A549 (cell line): ENCODE measurements around the gene SHKBP1. TPM values are rescaled to one million over a fixed set of nuclear protein-coding genes. Genes with fewer than 3 reads are reported as not detected.

ENCODE experiments used
- ATAC-seq, 2 experiments: fragments of 200-7000 bp in 1 of 2; fragments of >200 bp in 1 of 2; cut with Nextera tagmentation in 1 of 2; cut with Tn5 transposase in 1 of 2; 3 replicates each; pipeline versions ENCODE4 v1.8.0 to v1.9.1; 2018 to 2020; ENCODE audit warnings: mild to moderate bottlenecking in 1 of 2, moderate library complexity in 1 of 2
- CTCF ChIA-PET: fragments of 300-600 bp; sonication (Branson Sonifier 250); formaldehyde crosslinking; extraction: SDS; loops from one replicate; lab custom pipeline; 2021; ENCODE audit warnings: antibody characterized with exemption, inconsistent platforms; lab: Yijun Ruan, JAX
- POLR2A ChIA-PET: fragments of 350-600 bp; formaldehyde crosslinking; extraction: SDS; loops from one replicate; lab custom pipeline; 2021; ENCODE audit warnings: antibody characterized with exemption, inconsistent platforms; lab: Yijun Ruan, JAX
- DNase-seq, 2 experiments: peaks; one replicate each; pipeline versions ENCODE4 v3.0.0 to v3.0.0-alpha.2; 2011 to 2016; ENCODE audit warnings: low read depth in 1 of 2, low spot score in 1 of 2
- FAIRE-seq: peaks from 2 replicates; lab custom pipeline; 2011; peaks lifted over from hg19 to GRCh38; lab: Jason Lieb, UNC
- H3K27ac ChIP-seq, 2 experiments: fragments of >200 bp; sonication (Bioruptor Twin); formaldehyde crosslinking; 3 replicates each; pipeline ENCODE4 v1.5.1; 2016 to 2017
- H3K4me1 ChIP-seq: fragments of >200 bp; sonication (Bioruptor Twin); formaldehyde crosslinking; 3 replicates; pipeline ENCODE4 v1.6.1; 2016
- H3K4me2 ChIP-seq: fragments of >200 bp; sonication (Bioruptor Twin); formaldehyde crosslinking; 3 replicates; pipeline ENCODE4 v1.6.1; 2016
- H3K4me3 ChIP-seq: fragments of >200 bp; sonication (Bioruptor Twin); formaldehyde crosslinking; 3 replicates; pipeline ENCODE4 v1.5.1; 2016
- H3K9me3 ChIP-seq: fragments of >200 bp; sonication (Bioruptor Twin); formaldehyde crosslinking; 3 replicates; pipeline ENCODE4 v1.6.1; 2016
- ESRRA ChIP-seq: fragments of 150-350 bp; IDR thresholded peaks from 2 replicates; pipeline ENCODE4 v1.6.1; 2014; ENCODE audit warnings: mild to moderate bottlenecking, low read length, borderline replicate concordance
- FOSB ChIP-seq: fragments of 250-450 bp; sonication (Bioruptor Pico); IDR thresholded peaks from 2 replicates; pipeline ENCODE4 v1.5.0; 2020; ENCODE audit warnings: mild to moderate bottlenecking, moderate library complexity
- JUN ChIP-seq, 2 experiments: fragments of >200 bp; sonication (Bioruptor Twin); formaldehyde crosslinking; IDR thresholded peaks; 2 replicates in 1 of 2; 3 replicates in 1 of 2; pipeline ENCODE4 v1.6.1; 2016 to 2017
- JUNB ChIP-seq: fragments of >200 bp; sonication (Bioruptor Twin); formaldehyde crosslinking; IDR thresholded peaks from 2 replicates; pipeline ENCODE4 v1.6.1; 2016
- MYC ChIP-seq: IDR thresholded peaks from 2 replicates; pipeline ENCODE4 v1.6.1; 2012; ENCODE audit warnings: mild to moderate bottlenecking, inconsistent platforms, low read length, improper control_type of control experiment, borderline replicate concordance
- PHF8 ChIP-seq: fragments of 200-600 bp; sonication (generic); IDR thresholded peaks from 2 replicates; pipeline ENCODE4 v1.6.1; 2016; ENCODE audit warnings: low read depth, mild to moderate bottlenecking, antibody characterized with exemption, moderate library complexity, borderline replicate concordance
- POLR2A ChIP-seq: IDR thresholded peaks from 2 replicates; pipeline ENCODE4 v1.6.1; 2012; ENCODE audit warnings: mild to moderate bottlenecking, low read length
- RAD21 ChIP-seq, 2 experiments: fragments of >200 bp in 1 of 2; sonication (Bioruptor Twin) in 1 of 2; formaldehyde crosslinking in 1 of 2; IDR thresholded peaks in 1 of 2; conservative IDR thresholded peaks in 1 of 2; 2 replicates in 1 of 2; 3 replicates in 1 of 2; pipeline ENCODE4 v1.6.1; 2012 to 2018; ENCODE audit warnings: inconsistent platforms in 1 of 2
- WGBS: methylation state at CpG from one replicate; pipeline ENCODE4 v1.1.6; 2017; ENCODE audit errors: missing lambda C conversion rate; 5-methylcytosine and 5-hydroxymethylcytosine counted together
- polyA plus RNA-seq, 4 experiments: library from polyadenylated mRNA; depleted of rRNA in 3 of 4; stranded (reverse); fragments of >200 nt; fragmentation: RNase III in 1 of 4; extraction: RNeasy Plus Mini Kit Qiagen cat#74134 plus additional on column Dnase treatment in 1 of 4; gene quantifications; 2 replicates in 3 of 4; 3 replicates in 1 of 4; pipeline ENCODE4 v1.2.3, GENCODE V29; 2011 to 2017
- TF ChIP-seq, protein P1 (sequence below): fragments of 450-650 bp; IDR thresholded peaks from 2 replicates; pipeline ENCODE4 v1.6.1; 2014; ENCODE audit warnings: antibody characterized with exemption
- TF ChIP-seq, protein P2 (sequence below): fragments of >200 bp; sonication (Bioruptor Twin); formaldehyde crosslinking; IDR thresholded peaks from 2 replicates; pipeline ENCODE4 v1.6.1; 2016
- TF ChIP-seq, protein P3 (sequence below): fragments of >200 bp; sonication (Bioruptor Twin); formaldehyde crosslinking; IDR thresholded peaks from 3 replicates; pipeline ENCODE4 v1.5.1; 2016

Gene SHKBP1
- polyA plus RNA-seq, 2 of the 4 experiments (the other 2 are of a cell fraction) = 75.2 to 123 TPM

DNA sequence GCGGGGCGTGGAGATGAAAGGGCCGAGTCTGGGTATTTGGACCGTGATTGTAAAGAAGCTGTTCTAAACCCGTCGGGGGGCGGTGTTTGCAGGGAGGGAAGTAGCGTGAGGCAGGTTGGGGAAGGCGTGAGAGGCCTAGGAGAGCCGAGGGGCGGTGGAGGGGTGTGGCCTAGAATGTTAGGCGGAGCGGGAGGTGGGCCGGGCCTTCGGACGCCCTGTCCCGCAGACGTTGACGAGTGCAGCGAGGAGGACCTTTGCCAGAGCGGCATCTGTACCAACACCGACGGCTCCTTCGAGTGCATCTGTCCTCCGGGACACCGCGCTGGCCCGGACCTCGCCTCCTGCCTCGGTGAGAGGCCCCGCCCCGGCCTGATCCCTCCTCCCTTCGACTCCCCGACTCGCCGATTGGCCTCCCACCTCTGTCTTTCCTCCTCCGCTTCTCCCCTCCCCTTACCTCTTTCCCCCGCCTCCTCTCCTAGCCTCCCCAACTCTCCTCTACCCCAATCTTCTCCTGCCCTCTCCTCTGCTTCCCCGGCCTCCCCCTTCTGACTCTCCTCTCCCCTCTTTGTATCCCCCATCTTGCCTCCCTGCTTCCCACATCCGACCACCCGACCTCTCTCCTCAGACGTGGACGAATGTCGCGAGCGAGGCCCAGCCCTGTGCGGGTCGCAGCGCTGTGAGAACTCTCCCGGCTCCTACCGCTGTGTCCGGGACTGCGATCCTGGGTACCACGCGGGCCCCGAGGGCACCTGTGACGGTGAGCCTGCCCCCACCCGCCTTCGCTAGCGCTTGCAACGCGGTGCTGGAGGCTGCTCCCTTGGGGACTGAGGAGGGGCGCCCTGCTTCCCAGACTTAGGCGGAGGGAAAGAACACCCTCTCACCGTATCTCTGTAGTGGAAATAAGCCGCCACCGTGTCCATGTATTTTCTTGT lies 37.3 kb downstream of the SHKBP1 start:
- H3K4me3 ChIP-seq = peak overlapping the region; percentile 44
- FAIRE-seq = no peak

DNA sequence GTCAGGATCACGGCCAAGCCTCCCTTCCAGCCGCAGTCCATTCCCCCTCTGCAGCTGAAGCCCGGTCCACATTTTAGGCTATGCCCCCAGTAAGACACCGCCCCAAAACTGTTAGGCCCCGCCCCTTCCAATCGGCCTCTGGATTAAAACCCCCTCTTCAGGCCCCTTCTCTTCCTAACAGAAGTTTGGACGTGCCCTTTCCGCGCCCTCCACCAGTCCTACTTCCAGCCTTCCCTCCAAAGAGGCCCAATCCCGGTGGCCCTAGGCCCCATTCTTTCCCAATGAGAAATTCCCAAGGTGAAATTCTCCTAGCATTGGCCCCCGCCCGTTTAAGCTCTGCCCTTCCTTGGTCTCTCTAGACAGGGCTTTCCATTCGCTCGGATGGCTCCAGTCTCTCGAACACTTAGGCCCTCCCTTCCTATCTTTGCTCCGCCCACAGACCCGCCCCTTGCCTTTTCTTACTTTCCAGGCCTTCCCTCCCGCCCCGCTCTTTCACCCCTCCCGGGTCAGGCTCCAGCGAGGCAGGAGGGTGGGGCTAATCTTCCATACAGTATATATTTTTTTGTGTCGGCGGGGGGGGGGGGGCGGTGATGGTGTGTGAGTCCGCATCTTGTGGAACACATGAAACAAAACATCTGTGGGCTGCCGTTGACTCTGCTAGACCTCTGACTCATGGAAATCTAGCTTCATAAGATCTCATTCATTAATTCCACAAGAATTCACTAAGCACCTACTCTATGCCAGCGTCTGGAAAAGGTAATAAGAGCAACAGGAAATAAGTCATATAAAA lies 38.1 kb downstream of the SHKBP1 start:
- ATAC-seq = peak in 1 of 2 experiments; percentile 9; a peak in 3 of 6 replicates
- CTCF ChIA-PET = interaction anchor here (1.3 to 15.6 kb wide), 5 partner anchors 9 to 85 kb away, joined by 3 to 423 read pairs (median 12); no protein-coding TSS in a partner anchor
- no peak for FAIRE-seq

More for the DNA sequence above, 37.3 kb downstream of the SHKBP1 start:
- peak; percentile 72 to 92 for DNase-seq
- CTCF ChIA-PET = interaction anchor here (0.6 to 15.6 kb wide), 8 partner anchors 10 to 298 kb away, joined by 3 to 423 read pairs (median 4); no protein-coding TSS in a partner anchor
- TF ChIP-seq JUN (IDR thresholded peaks at IDR 0.05) = peak in 1 of 2 experiments; percentile 3; a peak in 1 of 5 replicates
- TF ChIP-seq FOSB (CRISPR knock-in tag) = no peak
- 78% methylated on average over 67 of the region's 67 CpGs for WGBS
- H3K4me2 ChIP-seq = peak overlapping the region; percentile 48
- H3K4me1 ChIP-seq = peaks cover 16% of the 10 kb centered on the region; the same call in 2 of the 3 replicates
- no peaks in the 10 kb centered on the region for H3K9me3 ChIP-seq
- POLR2A ChIA-PET = interaction anchor here (0.6 to 1.4 kb wide), 3 partner anchors 16 to 609 kb away, joined by 3 to 12 read pairs (median 5); no protein-coding TSS in a partner anchor
- peak overlapping the region; percentile 60 to 74 for H3K27ac ChIP-seq
- peak; percentile 54 to 76 for ATAC-seq

DNA sequence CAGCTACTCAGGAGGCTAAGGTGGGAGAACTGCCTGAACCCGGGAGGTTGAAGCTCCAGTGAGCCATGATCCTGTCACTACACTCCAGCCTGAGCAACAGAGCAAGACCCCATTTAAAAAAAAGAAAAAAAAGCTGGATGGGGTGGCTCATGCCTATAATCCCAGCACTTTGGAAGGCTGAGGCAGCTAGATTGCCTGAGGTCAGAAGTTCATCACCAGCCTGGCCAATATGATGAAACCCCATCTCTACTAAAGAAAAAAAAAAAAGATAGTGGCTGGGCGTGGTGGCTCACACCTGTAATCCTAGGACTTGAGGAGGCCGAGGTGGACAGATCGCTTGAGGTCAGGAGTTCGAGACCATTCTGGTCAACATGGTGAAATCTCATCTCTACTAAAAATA lies 39.5 kb downstream of the SHKBP1 start:
- no peaks in the 10 kb centered on the region for H3K9me3 ChIP-seq
- no peak for DNase-seq
- ChIA-PET POLR2A (interaction anchor here (0.6 kb wide), 1 partner anchor 12 kb away, joined by 3 read pairs; no protein-coding TSS in a partner anchor), CTCF (interaction anchor here (0.6 to 15.6 kb wide), 13 partner anchors 8 to 687 kb away, joined by 3 to 423 read pairs (median 4); no protein-coding TSS in a partner anchor)
- TF ChIP-seq, protein P1, sequence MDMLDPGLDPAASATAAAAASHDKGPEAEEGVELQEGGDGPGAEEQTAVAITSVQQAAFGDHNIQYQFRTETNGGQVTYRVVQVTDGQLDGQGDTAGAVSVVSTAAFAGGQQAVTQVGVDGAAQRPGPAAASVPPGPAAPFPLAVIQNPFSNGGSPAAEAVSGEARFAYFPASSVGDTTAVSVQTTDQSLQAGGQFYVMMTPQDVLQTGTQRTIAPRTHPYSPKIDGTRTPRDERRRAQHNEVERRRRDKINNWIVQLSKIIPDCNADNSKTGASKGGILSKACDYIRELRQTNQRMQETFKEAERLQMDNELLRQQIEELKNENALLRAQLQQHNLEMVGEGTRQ = no peak
- TF ChIP-seq FOSB (CRISPR knock-in tag) = no peak
- TF ChIP-seq JUNB = no peak
- no peak for TF ChIP-seq PHF8
- TF ChIP-seq, protein P2, sequence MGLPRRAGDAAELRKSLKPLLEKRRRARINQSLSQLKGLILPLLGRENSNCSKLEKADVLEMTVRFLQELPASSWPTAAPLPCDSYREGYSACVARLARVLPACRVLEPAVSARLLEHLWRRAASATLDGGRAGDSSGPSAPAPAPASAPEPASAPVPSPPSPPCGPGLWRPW = no peak
- TF ChIP-seq, protein P3, sequence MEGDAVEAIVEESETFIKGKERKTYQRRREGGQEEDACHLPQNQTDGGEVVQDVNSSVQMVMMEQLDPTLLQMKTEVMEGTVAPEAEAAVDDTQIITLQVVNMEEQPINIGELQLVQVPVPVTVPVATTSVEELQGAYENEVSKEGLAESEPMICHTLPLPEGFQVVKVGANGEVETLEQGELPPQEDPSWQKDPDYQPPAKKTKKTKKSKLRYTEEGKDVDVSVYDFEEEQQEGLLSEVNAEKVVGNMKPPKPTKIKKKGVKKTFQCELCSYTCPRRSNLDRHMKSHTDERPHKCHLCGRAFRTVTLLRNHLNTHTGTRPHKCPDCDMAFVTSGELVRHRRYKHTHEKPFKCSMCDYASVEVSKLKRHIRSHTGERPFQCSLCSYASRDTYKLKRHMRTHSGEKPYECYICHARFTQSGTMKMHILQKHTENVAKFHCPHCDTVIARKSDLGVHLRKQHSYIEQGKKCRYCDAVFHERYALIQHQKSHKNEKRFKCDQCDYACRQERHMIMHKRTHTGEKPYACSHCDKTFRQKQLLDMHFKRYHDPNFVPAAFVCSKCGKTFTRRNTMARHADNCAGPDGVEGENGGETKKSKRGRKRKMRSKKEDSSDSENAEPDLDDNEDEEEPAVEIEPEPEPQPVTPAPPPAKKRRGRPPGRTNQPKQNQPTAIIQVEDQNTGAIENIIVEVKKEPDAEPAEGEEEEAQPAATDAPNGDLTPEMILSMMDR = no peak
- TF ChIP-seq MYC = no peak
- ATAC-seq = no peak
- H3K4me2 ChIP-seq = no peak overlapping the region
- H3K4me3 ChIP-seq = no peak overlapping the region
- FAIRE-seq = no peak
- WGBS = 68% methylated on average over 5 of the region's 5 CpGs
- H3K4me1 ChIP-seq = peaks cover 7% of the 10 kb centered on the region; the same call in 2 of the 3 replicates
- H3K27ac ChIP-seq = no peak overlapping the region; a peak in 1 of 6 replicates

More for the DNA sequence above, 38.1 kb downstream of the SHKBP1 start:
- no peak overlapping the region for H3K27ac ChIP-seq
- no peak overlapping the region for H3K4me3 ChIP-seq
- peak in 1 of 2 experiments; percentile 68 for DNase-seq
- H3K9me3 ChIP-seq = no peaks in the 10 kb centered on the region
- POLR2A ChIA-PET = no interaction called here
- peaks cover 16% of the 10 kb centered on the region; the same call in 2 of the 3 replicates for H3K4me1 ChIP-seq
- TF ChIP-seq RAD21 (conservative IDR thresholded peaks at IDR 0.05 in 1 of 2, IDR thresholded peaks at IDR 0.05 in 1 of 2) = no peak
- no peak for TF ChIP-seq POLR2A
- TF ChIP-seq JUN (IDR thresholded peaks at IDR 0.05) = no peak
- TF ChIP-seq ESRRA = no peak
- 64% methylated on average over 27 of the region's 27 CpGs for WGBS
- peak overlapping the region; percentile 48 for H3K4me2 ChIP-seq
